ENCODE results near the gene SEMA5B.

The SEMA5B gene

DNA sequence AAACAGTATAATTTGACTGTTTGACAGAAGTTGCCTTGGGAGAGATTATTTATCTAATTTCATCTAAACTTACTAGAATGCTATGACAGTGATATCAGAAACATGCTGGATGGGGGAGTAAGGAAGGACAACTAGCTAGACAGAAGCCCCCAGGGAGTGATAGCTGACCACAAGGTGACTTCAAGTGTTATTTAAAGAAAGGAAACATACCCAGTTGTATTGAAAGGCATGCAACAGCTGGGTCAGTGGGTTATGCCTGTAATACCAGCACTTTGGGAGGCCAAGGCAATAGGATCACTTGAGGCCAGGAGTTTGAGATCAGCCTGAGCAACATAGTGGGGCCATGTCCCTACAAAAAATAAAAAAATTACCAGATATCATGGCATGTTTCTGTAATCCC is 163.1 kb downstream of the SEMA5B start:
- TF ChIP-seq FOXP2 (optimal IDR thresholded peaks at IDR 0.05; ENCODE audit: borderline replicate concordance, extremely low read depth, extremely low read length, insufficient read depth) (no peak), POLR2AphosphoS5 (IDR thresholded peaks at IDR 0.05; ENCODE audit: low read depth, low read length) (no peak), SIN3A (IDR thresholded peaks at IDR 0.05; ENCODE audit: borderline replicate concordance, insufficient read depth, low read length) (no peak), TAF1 (IDR thresholded peaks at IDR 0.05; ENCODE audit: borderline replicate concordance, insufficient read depth, low read length) (no peak)
- TF ChIP-seq, protein P1, sequence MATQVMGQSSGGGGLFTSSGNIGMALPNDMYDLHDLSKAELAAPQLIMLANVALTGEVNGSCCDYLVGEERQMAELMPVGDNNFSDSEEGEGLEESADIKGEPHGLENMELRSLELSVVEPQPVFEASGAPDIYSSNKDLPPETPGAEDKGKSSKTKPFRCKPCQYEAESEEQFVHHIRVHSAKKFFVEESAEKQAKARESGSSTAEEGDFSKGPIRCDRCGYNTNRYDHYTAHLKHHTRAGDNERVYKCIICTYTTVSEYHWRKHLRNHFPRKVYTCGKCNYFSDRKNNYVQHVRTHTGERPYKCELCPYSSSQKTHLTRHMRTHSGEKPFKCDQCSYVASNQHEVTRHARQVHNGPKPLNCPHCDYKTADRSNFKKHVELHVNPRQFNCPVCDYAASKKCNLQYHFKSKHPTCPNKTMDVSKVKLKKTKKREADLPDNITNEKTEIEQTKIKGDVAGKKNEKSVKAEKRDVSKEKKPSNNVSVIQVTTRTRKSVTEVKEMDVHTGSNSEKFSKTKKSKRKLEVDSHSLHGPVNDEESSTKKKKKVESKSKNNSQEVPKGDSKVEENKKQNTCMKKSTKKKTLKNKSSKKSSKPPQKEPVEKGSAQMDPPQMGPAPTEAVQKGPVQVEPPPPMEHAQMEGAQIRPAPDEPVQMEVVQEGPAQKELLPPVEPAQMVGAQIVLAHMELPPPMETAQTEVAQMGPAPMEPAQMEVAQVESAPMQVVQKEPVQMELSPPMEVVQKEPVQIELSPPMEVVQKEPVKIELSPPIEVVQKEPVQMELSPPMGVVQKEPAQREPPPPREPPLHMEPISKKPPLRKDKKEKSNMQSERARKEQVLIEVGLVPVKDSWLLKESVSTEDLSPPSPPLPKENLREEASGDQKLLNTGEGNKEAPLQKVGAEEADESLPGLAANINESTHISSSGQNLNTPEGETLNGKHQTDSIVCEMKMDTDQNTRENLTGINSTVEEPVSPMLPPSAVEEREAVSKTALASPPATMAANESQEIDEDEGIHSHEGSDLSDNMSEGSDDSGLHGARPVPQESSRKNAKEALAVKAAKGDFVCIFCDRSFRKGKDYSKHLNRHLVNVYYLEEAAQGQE (IDR thresholded peaks at IDR 0.05; ENCODE audit: insufficient read depth in 1 of 2, low read depth in 2 of 2, low read length in 2 of 2) = no peak

DNA sequence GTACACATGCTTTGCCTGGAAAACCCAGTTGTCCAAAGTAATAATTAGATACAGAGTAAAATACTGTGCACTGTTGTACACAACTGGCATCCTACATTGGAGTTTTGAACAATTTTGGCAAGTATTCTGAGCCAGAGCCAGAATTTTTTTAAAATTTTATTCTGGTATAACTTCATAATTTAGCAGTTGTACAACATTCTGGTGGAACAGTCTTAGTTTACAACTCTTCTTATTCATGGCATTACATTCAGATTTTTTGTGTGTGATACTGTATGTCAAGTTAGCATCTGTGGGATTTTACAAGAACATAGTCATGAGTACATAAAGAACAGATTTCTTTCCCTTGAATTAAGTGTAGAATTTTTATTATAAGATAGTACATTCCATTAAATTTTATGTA is 165.2 kb downstream of the SEMA5B start:
- TF ChIP-seq, protein P1 (IDR thresholded peaks at IDR 0.05; ENCODE audit: insufficient read depth in 1 of 2, low read depth in 2 of 2, low read length in 2 of 2) = no peak
- TF ChIP-seq TAF1 (IDR thresholded peaks at IDR 0.05; ENCODE audit: borderline replicate concordance, insufficient read depth, low read length) (no peak), FOXP2 (optimal IDR thresholded peaks at IDR 0.05; ENCODE audit: borderline replicate concordance, extremely low read depth, extremely low read length, insufficient read depth) (no peak), POLR2AphosphoS5 (IDR thresholded peaks at IDR 0.05; ENCODE audit: low read depth, low read length) (no peak), SIN3A (IDR thresholded peaks at IDR 0.05; ENCODE audit: borderline replicate concordance, insufficient read depth, low read length) (no peak)

All from PFSK-1 (cell line).